Dedifferentiated amniotic fluid mesenchymal stem cell (primary cell): ENCODE measurements around the gene CPT1B.
A peak's percentile ranks its signal among the peaks of the same experiment; 100 is the strongest.

Experiments used
- DNase-seq: peaks from one replicate; pipeline ENCODE4 v3.0.0-alpha.2; 2016; ENCODE audit errors: extremely low spot score

Gene CPT1B

DNA sequence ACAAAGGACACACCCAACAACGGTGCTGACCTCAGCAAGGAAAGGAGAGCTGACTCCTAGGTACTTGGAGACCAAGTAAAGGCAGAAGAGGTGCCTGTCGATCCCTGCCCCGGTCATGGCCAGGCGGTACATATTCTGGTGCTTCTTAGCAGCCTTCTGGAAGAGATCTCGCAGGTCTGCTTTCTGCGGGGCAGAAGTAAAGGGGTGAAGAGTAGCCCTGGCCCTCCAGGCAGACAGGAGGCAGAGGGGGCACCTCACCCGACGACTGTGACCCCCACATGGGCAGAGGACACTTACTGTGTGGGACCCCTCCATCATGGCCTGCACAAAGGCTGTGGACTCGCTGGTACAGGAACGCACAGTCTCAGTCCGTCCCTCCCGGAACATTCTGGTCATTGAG, 7.4 kb downstream of the CPT1B start:
- DNase-seq: no peak

DNA sequence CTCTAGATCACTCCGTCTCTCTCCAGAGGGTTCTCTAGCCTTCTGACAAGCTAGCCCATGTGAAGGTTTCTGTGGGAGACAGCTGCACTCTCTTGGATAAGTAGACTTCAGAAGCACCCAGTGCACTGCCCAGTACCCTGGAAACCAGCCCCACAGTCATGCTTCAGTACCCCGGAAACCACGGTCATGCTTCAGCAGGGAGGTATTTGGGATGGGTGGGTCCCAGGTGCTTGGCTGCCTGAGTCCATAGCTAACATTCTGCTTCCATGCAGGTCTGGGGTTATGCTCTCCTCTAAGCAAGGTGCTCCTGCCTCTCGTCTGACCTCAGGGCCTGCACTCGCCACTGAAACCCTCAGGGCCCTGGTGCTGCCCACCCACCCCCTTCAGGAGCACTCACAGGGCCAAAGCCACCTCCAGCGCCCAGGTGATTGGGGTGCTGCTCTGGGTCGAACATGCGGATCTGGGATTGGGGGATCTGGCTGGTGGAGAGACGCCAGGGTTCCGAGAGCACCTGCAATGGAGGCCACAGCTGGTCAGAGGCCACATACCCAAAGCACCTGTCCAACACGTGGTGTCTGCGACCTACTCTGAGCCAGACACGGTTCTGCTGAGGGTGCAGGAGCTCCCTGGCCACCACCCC, 8.2 kb downstream of the CPT1B start:
- no peak for DNase-seq

DNA sequence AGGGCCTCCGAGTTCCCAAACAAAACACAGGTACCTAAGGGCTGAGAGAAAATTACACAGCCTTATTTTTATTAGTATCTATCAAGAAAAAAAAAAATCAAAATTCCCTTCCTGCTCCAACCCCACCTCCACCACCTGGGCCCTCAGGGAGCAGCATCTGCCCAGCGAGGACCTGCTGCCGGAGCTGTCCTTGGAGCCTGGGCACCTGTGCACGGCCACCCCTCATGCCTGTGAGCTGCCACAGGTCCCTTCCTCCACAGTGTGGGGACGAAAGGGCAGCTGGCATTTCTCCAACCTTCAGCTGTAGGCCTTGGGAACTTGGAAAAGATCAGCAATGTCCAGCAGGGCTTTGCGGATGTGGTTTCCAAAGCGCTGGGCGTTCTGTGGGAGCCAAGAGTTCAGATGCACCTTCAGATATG, 9.2 kb downstream of the CPT1B start:
- DNase-seq: no peak

DNA sequence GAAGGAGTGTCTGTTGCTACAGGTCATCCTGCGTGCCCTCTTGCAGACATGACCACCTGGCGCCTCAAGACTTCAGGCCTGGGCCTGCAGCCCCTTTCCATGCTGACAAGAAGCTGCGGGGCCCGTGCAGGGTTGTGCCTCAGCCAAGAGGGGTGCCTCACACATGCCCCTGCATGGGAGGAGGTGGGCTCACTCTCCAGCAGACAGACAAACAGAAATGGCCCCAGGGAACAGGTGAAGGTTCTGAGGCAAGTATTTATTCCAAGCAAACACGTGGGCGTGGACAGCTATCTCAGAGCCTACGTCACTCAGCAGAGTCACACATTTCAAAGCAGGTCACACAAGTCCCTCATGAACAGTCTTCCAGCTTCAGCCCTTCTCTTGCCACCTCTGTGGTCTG, 9.6 kb downstream of the CPT1B start:
- DNase-seq: no peak

DNA sequence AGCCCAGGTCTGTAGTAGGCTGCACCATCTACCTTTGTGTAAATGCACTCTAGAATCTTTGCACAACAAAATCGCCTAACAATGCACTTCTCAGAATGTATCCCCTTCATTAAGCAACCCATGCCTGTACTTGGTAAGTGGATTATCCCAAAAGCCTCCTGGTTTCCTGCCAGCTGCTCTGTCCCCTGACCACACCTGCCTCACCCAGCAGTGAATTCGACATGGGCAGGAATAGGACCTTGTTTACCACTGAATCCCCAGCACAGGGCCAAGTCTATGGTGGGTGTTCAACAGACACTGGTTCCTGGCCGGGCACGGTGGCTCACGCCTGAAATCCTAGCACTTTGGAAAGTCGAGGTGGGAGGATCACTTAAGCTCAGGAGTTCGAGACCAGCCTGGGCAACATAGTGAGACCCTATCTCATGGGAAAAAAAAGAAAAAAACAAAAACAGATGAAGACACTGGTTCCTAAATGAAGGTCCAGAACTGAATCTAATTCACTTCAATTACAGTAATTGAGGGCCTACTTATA, 10.4 kb downstream of the CPT1B start:
- DNase-seq: no peak

DNA sequence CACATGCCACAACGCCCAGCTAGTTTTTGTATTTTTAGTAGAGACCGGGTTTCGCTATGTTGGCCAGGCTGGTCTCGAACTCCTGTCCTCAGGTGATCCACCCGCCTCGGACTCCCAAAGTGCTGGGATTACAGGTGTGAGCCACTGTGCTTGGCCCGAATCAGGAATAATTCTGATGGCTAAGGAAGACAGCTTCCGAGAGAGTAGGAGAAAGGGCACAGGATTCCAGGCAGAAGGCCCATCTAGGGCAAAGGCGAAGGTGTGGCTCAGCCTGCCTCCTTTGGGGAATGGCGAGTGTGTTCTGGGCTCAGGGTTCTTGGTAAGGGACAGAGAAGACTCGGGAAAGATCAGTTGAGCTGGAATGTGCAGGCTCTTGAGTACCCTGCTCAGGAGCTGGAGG, 13.9 kb downstream of the CPT1B start:
- no peak for DNase-seq

DNA sequence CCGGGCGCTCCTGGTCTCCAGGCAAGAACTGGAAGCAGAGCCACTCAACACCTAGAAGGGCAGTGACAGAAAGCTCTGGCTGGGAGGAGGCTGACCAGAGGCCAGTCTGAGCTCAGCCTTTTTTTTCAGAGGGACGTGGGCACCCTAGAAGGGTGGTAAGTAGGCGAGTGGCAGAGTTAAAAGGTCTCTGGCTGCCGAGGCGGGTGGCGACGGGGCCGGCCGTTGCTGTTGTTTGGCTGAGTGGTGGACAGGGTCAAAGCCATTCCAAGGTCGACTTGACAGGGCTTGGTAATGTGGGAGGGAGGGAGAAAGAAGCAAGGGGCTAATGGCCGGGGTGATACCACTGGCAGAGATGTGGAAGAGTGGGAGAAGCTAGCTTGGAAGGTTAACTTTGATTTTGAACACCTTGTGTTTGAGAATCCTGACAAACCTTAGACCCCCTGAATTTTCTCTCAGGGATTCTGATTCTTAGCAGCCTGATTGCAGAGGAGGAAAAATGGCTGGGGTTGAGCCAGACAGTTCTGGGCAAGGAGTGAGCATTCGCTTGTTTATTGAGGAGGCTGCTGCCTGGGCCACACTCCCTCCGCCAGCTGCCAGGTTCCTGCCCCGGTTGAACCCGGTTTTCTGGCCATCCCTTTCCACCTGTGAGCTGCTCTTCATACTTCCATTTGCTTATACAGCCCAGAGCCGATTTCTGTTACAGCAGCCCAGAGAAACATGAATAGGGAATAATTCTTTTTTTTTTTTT, 14.6 kb downstream of the CPT1B start:
- no peak for DNase-seq

DNA sequence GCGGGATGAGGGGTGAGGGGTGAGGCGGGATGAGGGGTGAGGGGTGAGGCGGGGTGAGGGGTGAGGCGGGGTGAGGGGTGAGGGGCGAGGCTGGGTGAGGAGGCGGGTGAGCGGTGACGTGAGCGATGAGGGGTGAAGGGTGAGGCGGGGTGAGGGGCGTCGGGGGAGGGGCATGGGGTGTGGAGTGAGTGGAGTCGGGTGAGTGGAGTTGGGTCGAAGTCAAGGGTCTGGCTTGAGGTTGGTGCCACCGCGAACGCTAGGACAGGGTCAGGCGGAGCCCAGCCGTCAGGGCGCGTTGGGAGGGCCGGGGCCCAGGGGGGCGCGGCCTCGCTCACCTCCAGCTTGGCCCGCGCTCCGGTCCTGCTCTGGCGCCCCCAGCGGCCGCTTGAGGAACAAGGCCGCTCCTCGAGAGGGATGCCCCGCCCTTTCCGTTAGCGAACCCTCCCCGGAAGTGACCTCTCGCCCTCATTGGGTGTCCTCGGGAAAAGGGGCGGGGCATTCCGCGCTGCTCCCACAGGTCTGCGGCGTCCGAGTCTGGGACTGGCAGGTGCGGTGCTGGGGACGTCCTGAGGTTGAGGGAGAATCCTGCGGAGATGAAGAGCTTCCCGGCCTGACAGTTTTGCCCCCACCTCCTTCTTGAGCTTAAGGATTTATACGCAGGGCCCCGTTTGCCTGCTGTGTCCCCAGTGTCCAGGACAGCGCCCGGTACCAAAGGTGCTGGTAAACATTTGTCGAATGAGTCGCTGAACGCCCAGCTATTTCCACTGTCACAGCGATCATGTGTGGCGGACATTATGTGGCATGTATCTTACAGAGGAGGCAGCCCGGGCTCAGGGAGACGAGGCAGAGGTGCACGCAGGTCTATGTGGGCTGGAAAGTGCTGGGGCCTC, 15.5 kb downstream of the CPT1B start, which contains the start of gene SYCE3:
Gene SYCE3, minus strand, starts transcription at position 397 of the 890 bp plus-strand sequence. CDS start 6,514 bp downstream, outside the sequence.
- peak; percentile 88 for DNase-seq

DNA sequence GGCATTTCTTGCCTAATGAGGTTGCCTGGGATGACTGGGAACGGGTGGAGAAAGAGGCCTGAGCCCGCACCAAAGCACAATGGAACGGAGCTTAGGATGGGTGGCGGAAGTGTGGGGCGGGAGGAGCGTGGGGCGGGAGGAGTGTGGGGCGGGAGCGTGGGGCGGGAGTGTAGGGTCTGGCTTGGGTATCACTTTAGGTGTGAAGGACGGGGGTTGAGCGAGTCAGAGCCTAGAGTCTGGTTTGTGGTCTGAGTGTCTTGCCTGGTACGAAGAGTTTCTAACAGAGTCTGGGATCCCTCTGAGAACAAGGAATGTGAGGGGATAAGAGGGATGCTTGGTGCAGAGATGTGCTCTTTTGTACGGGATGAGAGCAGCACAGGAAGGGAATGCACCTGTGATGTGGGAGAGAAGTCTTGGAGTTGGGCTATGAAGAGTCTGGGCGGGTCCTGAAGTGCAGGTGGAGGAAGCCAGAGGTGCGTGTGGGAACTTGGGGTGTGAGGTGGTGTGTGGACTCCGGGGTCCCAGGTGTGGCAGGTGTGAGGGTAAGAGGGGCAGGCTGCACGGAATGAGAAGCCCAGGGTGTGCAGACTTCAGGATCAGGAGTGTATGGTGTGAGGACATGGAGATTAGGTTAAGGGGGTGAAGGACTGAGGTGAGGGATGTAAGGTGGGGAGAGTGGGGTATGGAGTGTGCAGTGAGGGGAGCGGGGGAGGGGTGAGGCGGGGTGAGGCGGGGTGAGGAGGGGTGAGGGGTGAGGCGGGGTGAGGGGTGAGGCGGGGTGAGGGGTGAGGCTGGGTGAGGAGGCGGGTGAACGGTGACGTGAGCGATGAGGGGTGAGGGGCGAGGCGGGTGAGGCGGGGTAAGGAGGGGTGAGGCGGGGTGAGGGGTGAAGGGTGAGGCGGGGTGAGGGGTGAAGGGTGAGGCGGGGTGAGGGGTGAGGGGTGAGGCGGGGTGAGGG, 16.5 kb downstream of the CPT1B start:
- DNase-seq: no peak

DNA sequence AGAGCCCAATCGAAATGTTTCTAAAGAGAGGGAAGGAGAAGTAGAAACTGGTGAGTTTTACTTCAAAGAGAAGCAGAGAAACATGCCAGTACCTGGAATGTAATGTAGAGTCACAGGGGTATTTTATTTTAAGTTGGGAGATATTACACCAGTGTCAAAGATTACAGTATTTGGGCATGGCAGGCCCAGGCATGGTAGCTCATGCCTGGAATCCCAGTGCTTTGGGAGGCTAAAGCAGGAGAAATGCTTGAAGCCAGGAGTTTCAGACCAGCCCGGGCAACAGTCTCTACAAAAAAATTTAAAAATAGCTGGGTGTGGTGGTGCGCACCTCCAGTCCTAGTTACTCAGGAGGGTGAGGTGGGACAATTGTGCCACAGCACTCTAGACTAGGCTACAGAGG, 18.2 kb downstream of the CPT1B start:
- DNase-seq: no peak

DNA sequence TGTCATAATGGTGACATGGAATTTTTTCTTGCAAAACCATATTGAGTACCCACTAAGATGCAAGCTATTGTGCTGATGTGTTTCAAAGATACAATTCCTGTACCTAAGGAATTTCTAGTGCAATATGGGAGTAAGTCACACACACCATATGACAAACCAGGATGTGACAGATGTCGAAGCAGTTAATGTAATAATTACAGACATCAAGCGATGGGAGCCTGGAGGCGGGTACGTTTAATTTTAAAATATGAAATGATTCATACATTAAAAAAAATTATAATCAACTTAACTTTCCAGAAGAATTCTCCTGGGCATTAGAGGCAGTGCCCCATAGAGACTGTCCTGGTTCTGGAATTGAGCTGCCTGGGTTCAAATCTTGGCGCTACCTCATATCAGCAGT, 21.5 kb downstream of the CPT1B start:
- no peak for DNase-seq

DNA sequence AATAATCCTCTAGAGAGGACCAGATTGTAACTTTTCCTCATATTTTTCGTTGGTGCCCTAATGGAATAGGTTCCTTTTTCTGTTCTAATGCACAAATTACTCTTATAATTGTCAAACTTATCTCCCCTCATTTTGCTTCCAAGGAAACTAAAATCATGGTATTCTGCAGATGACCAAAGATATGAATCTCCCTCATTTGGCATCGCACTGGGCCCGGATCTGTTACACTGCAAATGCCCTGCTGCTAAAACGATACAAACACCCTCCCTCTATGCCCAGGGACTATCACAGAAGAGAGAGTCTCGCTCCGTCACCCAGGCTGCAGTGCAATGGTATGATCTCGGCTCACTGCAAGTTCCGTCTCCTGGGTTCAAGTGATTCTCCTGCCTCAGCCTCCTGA, 24.9 kb downstream of the CPT1B start:
- no peak for DNase-seq

DNA sequence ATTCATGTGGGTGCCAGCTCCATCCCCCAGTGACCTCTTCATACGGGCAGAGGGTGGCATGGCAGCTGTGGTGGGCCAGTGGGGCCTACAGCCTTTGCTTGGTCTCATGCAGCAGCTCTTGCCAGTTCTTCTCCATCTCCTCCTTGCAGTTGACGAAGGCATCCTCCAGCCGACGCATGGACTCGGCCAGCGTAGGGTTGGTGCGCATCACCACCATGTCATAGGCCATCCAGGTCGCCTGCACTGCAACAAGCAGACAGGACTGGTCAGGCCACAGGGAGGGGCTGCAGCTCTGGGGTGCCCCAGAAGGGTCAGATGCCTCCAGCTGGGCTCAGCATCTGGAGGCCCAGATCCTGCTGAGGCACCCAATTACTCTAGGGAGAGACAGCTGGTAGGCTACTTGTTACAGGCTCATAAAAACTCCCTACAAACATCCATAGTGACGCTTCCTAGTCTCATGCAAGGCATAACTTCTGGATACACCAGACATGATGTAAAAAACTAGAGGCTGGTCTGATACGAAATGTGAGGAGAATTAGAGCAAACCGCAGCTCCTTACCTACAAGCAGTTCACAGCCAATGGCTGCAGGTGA, 27.0 kb downstream of the CPT1B start:
- no peak for DNase-seq

DNA sequence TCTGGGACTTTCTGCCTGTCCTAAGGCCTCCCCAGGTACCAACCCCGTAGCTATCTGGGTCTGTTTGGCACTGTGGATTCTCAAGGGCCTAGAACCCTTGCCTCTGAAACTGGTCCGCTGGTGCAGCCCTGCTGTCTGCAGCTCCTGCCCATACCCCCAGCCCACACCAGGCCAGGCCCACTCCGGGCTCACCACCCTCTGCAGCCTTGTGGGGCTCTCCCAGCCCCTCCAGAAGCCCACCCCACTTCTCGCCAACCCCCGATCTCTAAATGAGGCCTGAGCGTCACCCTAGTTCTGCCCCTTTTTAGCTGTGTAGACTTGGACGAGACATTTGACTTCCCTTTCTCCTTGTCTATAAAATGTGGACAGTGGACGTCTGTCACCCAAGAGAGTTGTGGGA, 27.8 kb downstream of the CPT1B start:
- DNase-seq: no peak

DNA sequence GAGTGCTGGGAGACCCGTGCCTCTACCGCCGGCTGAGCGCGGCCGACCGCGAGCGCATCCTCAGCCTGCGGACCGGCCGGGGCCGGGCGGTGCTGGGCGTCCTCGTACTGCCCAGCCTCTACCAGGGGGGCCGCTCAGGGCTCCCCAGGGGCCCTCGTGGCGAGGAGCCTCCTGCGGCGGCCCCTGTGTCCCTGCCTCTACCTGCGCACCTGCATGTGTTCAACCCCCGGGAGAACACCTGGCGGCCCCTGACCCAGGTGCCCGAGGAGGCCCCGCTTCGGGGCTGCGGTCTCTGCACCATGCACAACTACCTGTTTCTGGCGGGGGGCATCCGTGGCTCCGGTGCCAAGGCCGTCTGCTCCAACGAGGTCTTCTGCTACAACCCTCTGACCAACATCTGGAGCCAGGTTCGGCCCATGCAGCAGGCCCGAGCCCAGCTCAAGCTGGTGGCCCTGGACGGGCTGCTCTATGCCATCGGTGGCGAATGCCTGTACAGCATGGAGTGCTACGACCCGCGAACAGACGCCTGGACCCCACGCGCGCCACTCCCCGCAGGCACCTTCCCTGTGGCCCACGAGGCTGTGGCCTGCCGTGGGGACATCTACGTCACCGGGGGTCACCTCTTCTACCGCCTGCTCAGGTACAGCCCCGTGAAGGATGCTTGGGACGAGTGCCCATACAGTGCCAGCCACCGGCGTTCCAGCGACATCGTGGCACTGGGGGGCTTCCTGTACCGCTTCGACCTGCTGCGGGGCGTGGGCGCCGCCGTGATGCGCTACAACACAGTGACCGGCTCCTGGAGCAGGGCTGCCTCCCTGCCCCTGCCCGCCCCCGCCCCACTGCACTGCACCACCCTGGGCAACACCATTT, 29.1 kb downstream of the CPT1B start:
- no peak for DNase-seq

DNA sequence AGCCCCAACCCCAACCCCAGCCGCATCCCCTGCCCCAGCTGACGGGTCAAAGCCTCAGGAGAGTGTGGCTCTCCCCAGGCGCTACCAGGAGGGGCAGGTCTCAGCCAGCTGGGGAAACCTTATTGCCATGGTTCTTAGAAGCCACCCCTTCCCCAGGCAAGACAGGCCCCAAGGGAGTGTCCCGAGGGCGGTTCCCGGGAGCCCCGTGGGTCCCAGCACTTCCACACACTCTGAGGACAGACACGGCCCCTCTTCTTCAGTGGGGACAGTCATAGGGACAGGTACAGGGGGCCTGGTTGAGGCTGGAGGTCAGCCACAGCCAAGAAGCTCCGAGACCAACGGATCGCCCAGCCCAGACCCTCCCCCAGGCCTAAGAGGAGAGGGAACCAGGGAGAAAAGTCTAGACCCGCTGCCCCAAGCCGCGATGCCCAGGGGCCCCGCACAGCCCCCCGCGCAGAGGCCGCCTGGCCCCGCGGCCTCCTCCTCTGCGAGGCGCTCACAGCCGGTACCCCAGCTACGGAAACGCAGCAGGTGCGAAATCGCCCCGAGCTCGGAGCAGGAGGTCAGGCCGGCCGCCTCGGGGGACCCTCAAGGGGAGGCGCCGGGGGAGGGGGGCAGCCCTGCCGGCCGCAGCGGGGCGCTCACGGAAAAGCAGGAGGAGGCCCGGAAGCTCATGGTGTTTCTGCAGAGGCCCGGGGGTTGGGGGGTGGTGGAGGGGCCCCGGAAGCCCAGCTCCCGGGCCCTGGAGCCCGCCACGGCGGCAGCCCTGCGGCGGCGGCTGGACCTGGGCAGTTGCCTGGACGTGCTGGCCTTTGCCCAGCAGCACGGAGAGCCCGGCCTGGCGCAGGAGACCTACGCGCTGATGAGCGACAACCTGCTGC, 29.9 kb downstream of the CPT1B start:
- no peak for DNase-seq

DNA sequence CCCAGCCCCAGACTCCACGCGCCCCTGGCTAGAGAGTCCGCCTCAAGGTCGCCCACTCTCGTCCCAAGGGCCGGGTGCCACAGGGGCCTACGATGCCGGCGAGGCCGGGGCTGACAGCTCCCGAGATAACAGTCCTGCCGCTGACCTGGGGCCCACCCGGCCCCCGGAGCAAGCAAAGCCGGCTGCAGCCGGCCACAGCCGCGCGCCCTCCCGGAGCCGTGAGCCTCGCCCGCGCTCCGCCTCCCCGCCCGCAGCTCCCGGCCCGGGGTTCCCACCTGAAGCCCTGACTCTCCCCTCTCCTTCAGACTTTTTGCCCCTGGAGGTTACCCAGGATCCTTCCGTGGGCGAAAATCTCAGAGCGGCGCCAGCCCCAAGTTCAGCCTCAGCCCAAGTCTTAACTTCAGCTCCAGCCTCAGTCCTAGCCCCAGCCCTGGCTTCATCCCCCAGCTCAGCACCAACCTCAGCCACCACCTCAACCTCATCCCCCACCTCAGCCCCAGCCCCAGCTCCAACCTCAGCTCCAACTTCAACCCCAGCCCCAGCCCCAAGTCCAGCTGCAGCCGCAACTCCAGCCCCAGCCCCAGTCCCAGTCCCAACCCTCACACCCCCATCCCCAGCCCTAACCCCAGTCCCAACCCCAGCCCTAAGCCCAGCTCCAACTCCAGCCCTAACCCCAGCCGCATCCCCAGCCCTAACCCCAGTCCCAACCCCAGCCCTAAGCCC, 30.8 kb downstream of the CPT1B start:
- DNase-seq: no peak
